ENCODE data around the gene CD300LF.

DNA sequence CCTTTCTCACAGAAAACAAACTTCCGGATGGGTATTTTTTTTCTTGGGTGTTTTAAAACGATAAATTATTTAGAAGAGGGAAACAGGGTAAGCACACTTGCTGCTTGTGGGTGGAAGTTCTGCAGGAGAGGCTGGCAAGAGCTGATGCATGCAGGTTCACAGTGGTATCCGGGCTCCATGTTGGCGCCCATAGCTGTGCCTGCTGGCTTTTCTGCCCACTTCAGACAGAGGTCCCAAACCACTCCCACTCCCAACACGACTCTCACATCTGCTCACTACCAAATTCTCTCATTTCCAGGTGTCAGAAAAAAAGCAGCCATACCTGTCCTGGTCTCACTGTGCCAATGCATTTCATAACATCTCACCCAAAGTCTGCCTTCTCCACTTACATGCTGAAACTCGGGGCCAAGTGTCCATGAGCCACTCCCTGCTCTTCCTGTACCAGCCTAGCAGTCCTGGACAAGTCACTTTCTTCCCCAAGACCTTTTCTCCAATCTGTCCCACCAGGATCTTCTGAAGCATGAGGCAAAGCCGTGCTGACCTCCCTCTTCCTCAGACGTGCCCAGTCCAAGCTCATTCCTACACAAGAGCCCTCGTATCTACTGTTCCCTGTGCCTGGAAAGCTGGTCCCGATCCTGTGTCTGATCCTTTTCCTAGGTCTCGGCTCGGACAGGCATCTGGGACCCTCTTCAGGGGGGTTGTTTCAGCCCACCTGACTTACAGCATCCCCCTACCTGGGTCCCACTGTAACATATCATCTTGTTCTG lies 1.5 kb downstream of the CD300LF start:
- no peak for TF ChIP-seq CTCF (IDR thresholded peaks at IDR 0.05)
- TF ChIP-seq POLR2A (IDR thresholded peaks at IDR 0.05) = no peak
- TF ChIP-seq POLR2AphosphoS5 (IDR thresholded peaks at IDR 0.05; ENCODE audit: insufficient read depth in 1 of 2, low read depth in 1 of 2) = no peak
